Uterus (tissue), 4 donors: ENCODE measurements around the gene CCT7. TPM values are rescaled to one million over a fixed set of nuclear protein-coding genes. Genes with fewer than 3 reads are reported as not detected.

Source experiments
- DNase-seq, 2 donors: peaks; one replicate each; pipeline ENCODE4 v3.0.0-alpha.2; 2019 to 2020
- H3K27ac ChIP-seq, 2 donors: fragments of 200-600 bp; sonication (generic); 1 replicate in 1 of 2; 2 replicates in 1 of 2; pipeline ENCODE4 v1.5.1; 2016 to 2018
- H3K27me3 ChIP-seq, 2 donors: fragments of 200-600 bp; sonication (generic); one replicate each; pipeline ENCODE4 v1.5.1; 2018 to 2019; ENCODE audit warnings: control low read depth in 1 of 2
- H3K36me3 ChIP-seq, 2 donors: fragments of 200-600 bp; sonication (generic); one replicate each; pipeline ENCODE4 v1.5.1; 2019; ENCODE audit warnings: control low read depth in 1 of 2
- H3K4me1 ChIP-seq, 2 donors: fragments of 200-600 bp; sonication (generic); one replicate each; pipeline ENCODE4 v1.5.1; 2018 to 2019; ENCODE audit warnings: control low read depth in 1 of 2
- H3K4me3 ChIP-seq, 2 donors: fragments of 200-600 bp; sonication (generic); 1 replicate in 1 of 2; 2 replicates in 1 of 2; pipeline ENCODE4 v1.5.1; 2018 to 2019; ENCODE audit warnings: mild to moderate bottlenecking in 1 of 2
- H3K9me3 ChIP-seq, 2 donors: fragments of 200-600 bp; sonication (generic); one replicate each; pipeline ENCODE4 v1.5.1; 2019; ENCODE audit warnings: control low read depth in 1 of 2
- CTCF ChIP-seq, 4 experiments: fragments of 200-600 bp in 2 of 4; fragments of 450-650 bp in 2 of 4; sonication (generic) in 2 of 4; IDR thresholded peaks; one replicate each; pipeline ENCODE4 v1.5.1; 2016 to 2019; ENCODE audit warnings: antibody characterized with exemption in 4 of 4, mild to moderate bottlenecking in 2 of 4, moderate library complexity in 1 of 4
- POLR2A ChIP-seq, 2 donors: fragments of 450-650 bp; IDR thresholded peaks; one replicate each; pipeline ENCODE4 v1.6.1; 2016; ENCODE audit warnings: antibody characterized with exemption in 2 of 2, mild to moderate bottlenecking in 1 of 2, moderate library complexity in 1 of 2
- intact Hi-C: fragments of 100-400 bp; cut with DNase I; formaldehyde crosslinking; loops from one replicate; pipeline ENCODE4 v1.15.1; 2023; ENCODE audit warnings: low total_unique reads
- total RNA-seq, 4 donors: library from RNA; depleted of rRNA in 3 of 4; stranded (reverse); fragments of >200 nt in 3 of 4; gene quantifications; one replicate each; pipeline versions ENCODE4 v1.1.0 to v1.2.4, GENCODE V29; 2014 to 2023
- donor health status: DM: yes; HTN: yes; CAD: no.

Gene CCT7
- total RNA-seq, 4 donors from 2014 or later: 118 to 269 (median 188) TPM

GRCh38 chr2:73243884-73244570, 9.9 kb downstream of the CCT7 start:
- DNase-seq: no peak
- no peaks in the 10 kb centered on the region for H3K4me1 ChIP-seq
- intact Hi-C loops: no loop called here
- no peaks in the 10 kb centered on the region for H3K36me3 ChIP-seq
- no peaks in the 10 kb centered on the region for H3K9me3 ChIP-seq
- no peak overlapping the region for H3K27ac ChIP-seq
- no peak overlapping the region for H3K4me3 ChIP-seq
- TF ChIP-seq CTCF (IDR thresholded peaks at IDR 0.05): no peak
- no peak for TF ChIP-seq POLR2A (IDR thresholded peaks at IDR 0.05)
- no peaks in the 10 kb centered on the region for H3K27me3 ChIP-seq

GRCh38 chr2:73244580-73244979, 10.5 kb downstream of the CCT7 start:
- Histone ChIP-seq H3K27ac (no peak overlapping the region), H3K27me3 (no peaks in the 10 kb centered on the region), H3K9me3 (no peaks in the 10 kb centered on the region), H3K36me3 (no peaks in the 10 kb centered on the region), H3K4me3 (no peak overlapping the region), H3K4me1 (no peaks in the 10 kb centered on the region)
- no peak for DNase-seq
- intact Hi-C loops: no loop called here
- TF ChIP-seq CTCF (IDR thresholded peaks at IDR 0.05): no peak
- TF ChIP-seq POLR2A (IDR thresholded peaks at IDR 0.05): no peak

GRCh38 chr2:73246850-73247249, 12.7 kb downstream of the CCT7 start:
- Histone ChIP-seq H3K36me3 (no peaks in the 10 kb centered on the region), H3K4me3 (no peak overlapping the region), H3K27me3 (no peaks in the 10 kb centered on the region), H3K9me3 (no peaks in the 10 kb centered on the region), H3K27ac (no peak overlapping the region), H3K4me1 (no peaks in the 10 kb centered on the region)
- TF ChIP-seq CTCF (IDR thresholded peaks at IDR 0.05): no peak
- no peak for TF ChIP-seq POLR2A (IDR thresholded peaks at IDR 0.05)
- no peak for DNase-seq
- intact Hi-C loops: no loop called here

GRCh38 chr2:73249636-73250035, 15.5 kb downstream of the CCT7 start:
- DNase-seq: no peak
- intact Hi-C loops: no loop called here
- Histone ChIP-seq H3K9me3 (no peaks in the 10 kb centered on the region), H3K36me3 (no peaks in the 10 kb centered on the region), H3K4me1 (no peaks in the 10 kb centered on the region), H3K27me3 (no peaks in the 10 kb centered on the region), H3K27ac (no peak overlapping the region), H3K4me3 (no peak overlapping the region)
- TF ChIP-seq POLR2A (IDR thresholded peaks at IDR 0.05) (no peak), CTCF (IDR thresholded peaks at IDR 0.05) (no peak)

- Histone ChIP-seq H3K9me3 (no peaks in the 10 kb centered on the region), H3K4me3 (no peak overlapping the region), H3K36me3 (no peaks in the 10 kb centered on the region), H3K27me3 (no peaks in the 10 kb centered on the region), H3K4me1 (no peaks in the 10 kb centered on the region), H3K27ac (no peak overlapping the region)
- TF ChIP-seq POLR2A (IDR thresholded peaks at IDR 0.05): no peak
- no peak for TF ChIP-seq CTCF (IDR thresholded peaks at IDR 0.05)
- intact Hi-C loops: no loop called here
- DNase-seq: no peak
Observed at GRCh38 chr2:73250872-73251846, 17.1 kb downstream of the CCT7 start.
